GM13976 (cell line): ENCODE results near the gene INF2.

ENCODE experiments used
- DNase-seq: peaks from one replicate; pipeline ENCODE4 v3.0.0; 2012; ENCODE audit warnings: low spot score
- CTCF ChIP-seq: IDR thresholded peaks from 2 replicates; pipeline ENCODE4 v1.5.1; 2012; ENCODE audit warnings: borderline replicate concordance, mild to moderate bottlenecking; ENCODE audit not compliant: insufficient read depth; ENCODE audit errors: extremely low read depth, missing control alignments, control extremely low read depth
- in situ Hi-C: fragments of 300-500 bp; cut with MboI; formaldehyde crosslinking; loops from one replicate; pipeline ENCODE4 v1.12.0; 2022; ENCODE audit warnings: low sequenced_read_pairs, mixed read lengths, inconsistent platforms; ENCODE audit not compliant: unreplicated experiment

Gene INF2

DNA sequence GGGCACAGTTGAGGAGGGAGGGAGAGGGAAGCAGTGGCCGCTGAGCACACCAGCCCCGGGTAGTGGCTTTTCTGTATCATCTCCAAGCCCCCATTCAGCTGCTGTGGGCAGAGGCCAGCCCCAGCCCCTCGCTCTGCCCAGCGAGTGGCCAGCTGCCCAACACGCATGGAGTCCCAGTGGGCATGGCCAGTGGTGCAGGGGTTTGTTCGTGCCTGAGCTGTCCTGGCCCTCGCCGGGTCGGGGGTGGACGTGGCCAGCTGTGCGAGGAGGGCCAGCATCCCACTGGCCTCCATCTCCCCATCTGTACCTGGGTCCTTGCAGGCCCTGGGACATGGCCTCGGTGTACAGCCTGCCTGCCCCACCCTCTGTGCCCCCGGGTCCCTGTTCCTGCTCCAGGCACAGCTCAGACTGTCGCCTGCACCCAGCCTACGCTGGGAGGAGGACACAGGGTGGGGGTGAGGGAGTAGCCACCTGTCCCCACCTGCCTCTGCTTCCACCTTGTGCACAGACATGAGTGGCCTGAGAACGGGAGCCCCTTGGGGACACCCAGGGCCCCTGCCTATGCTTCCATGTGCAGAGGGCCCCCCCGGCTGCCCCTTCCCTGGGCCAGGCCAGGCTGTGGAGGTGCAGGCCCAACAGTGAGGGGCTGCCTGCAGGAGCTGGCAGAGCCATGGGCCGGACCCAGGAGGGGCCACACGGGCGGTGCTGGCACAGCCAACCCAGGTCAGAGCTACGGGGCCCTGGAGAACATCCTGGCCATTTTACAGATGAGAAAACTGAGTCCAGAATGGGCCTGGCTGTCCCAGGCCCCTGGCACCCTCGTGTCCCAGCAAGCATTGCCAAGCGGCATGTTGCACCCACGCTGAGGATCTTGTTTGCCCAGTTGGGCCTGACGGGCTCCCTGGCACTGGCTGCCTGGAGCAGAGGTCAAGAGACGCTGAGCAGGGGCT lies 4.3 kb downstream of the INF2 start:
- DNase-seq, result no peak
- no peak for TF ChIP-seq CTCF
- in situ Hi-C loops, result no loop called here

- TF ChIP-seq CTCF, result no peak
- no peak for DNase-seq
- in situ Hi-C loops, result no loop called here
These were observed 5.1 kb downstream of the INF2 start for GRCh38 chr14:104694475-104694950.

GRCh38 chr14:104694991-104695659 lies 5.7 kb downstream of the INF2 start:
- in situ Hi-C loops, result no loop called here
- no peak for TF ChIP-seq CTCF
- no peak for DNase-seq

DNA sequence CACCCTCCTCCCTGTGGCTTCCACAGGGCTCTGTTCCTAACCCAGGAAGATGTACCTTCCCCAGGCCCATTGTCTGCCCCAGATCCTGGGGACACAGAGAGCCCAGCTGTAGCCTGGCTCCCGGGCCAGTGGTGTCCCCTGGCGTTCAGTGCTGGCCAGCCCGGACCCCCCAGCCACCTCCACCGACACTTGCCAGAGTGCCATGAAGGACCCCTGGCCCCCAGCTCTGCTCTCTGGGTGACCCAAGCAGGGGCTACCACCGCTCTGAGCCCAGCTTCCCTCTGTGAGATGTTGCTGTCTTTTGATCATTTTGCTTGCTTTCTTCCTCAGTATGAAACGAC lies 6.2 kb downstream of the INF2 start:
- no peak for DNase-seq
- no peak for TF ChIP-seq CTCF
- in situ Hi-C loops, result no loop called here

DNA sequence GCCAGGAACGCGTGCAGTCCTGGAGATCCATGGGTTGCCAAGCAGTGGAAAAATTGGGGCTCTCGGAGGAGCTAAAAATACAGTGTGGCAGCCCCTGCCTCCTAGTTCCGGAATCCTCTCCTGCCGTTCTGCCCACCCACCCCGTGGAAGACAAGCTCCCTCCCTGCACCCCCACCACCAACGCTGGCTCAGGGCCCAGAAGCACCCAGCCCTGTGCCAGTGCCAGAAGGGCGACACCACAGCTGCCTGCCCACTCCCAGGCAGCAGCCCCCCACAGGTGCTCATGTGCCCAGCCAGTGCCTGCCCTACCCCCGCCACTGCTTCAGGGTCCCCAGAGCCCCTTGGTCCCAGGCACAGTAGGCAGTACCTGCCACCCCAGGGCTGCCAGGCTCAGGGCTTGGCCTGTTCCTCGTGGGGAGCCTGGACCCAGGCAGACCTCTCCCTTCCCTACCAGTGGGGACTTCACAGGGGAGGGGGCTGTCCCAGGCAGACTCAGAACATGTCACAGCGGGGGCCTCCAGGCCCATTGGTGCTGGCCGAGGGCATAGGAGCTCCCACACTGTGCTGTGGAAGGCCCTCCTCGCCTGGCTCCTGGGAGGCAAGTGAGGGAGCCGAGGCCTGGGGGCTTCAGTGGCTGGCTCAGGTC lies 7.4 kb downstream of the INF2 start:
- no peak for TF ChIP-seq CTCF
- in situ Hi-C loops, result no loop called here
- DNase-seq, result no peak

DNA sequence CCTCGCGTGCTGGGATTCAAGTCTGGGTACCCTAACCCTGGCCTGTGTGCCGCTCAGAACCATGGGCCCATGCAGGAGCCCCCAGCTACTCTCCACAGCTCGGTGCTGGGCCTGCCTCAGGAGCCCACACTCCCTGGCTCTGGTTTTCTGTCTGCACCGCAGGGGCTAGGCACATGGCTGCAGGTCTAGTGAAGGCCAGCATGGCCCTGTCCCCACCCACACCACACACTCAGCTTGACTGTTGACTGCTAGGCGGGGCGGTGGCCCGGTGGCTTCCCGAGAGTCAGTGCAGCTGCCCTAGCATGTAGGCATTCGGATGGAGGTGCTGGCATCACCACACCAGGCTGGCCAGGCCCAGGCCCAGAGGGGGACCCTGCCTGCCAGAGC lies 7.9 kb downstream of the INF2 start:
- TF ChIP-seq CTCF, result no peak
- no peak for DNase-seq
- in situ Hi-C loops, result no loop called here
